ENCODE results near the gene SNX7. TPM values are rescaled to one million over a fixed set of nuclear protein-coding genes. Genes with fewer than 3 reads are reported as not detected.

SNX7 gene
- 55.8 and 63.5 TPM in 2 replicates for total RNA-seq (2014; rRNA removed; shearing (Covaris generic))

GRCh38 chr1:98661544-98662355, at the start of gene SNX7:
Gene SNX7, plus strand, starts transcription at chr1:98661721. Its CDS starts 11 bp downstream, at chr1:98661732.
- DNase-seq (ENCODE audit: low spot score): peak; percentile 60

- no peak for DNase-seq (ENCODE audit: low spot score)
Measured at GRCh38 chr1:98637316-98637715, 24.2 kb upstream of the SNX7 start.

GRCh38 chr1:98638185-98638584, 23.3 kb upstream of the SNX7 start:
- no peak for DNase-seq (ENCODE audit: low spot score)

- DNase-seq (ENCODE audit: low spot score): no peak
Measured at GRCh38 chr1:98644510-98644909, 17.0 kb upstream of the SNX7 start.

- DNase-seq (ENCODE audit: low spot score): no peak
Measured at GRCh38 chr1:98651116-98651632, 10.3 kb upstream of the SNX7 start.

GRCh38 chr1:98653123-98653522, 8.4 kb upstream of the SNX7 start:
- no peak for DNase-seq (ENCODE audit: low spot score)

GRCh38 chr1:98659879-98660278, 1.6 kb upstream of the SNX7 start:
- DNase-seq (ENCODE audit: low spot score): no peak

GRCh38 chr1:98660940-98661543, 479 bp upstream of the SNX7 start:
- no peak for DNase-seq (ENCODE audit: low spot score)

- no peak for DNase-seq (ENCODE audit: low spot score)
Measured at GRCh38 chr1:98662356-98662670, 792 bp downstream of the SNX7 start.

- DNase-seq (ENCODE audit: low spot score): no peak
Measured at GRCh38 chr1:98668733-98669132, 7.2 kb downstream of the SNX7 start.

GRCh38 chr1:98669355-98670296, 8.1 kb downstream of the SNX7 start:
- no peak for DNase-seq (ENCODE audit: low spot score)

- no peak for DNase-seq (ENCODE audit: low spot score)
Measured at GRCh38 chr1:98672189-98672588, 10.7 kb downstream of the SNX7 start.

- peak; percentile 24 for DNase-seq (ENCODE audit: low spot score)
Measured at GRCh38 chr1:98674075-98674781, 12.7 kb downstream of the SNX7 start.

GRCh38 chr1:98675282-98675681, 13.8 kb downstream of the SNX7 start:
- no peak for DNase-seq (ENCODE audit: low spot score)

- DNase-seq (ENCODE audit: low spot score): peak; percentile 85
Measured at GRCh38 chr1:98677288-98677687, 15.8 kb downstream of the SNX7 start.

- no peak for DNase-seq (ENCODE audit: low spot score)
Measured at GRCh38 chr1:98681812-98682211, 20.3 kb downstream of the SNX7 start.

- no peak for DNase-seq (ENCODE audit: low spot score)
Measured at GRCh38 chr1:98688110-98688739, 26.7 kb downstream of the SNX7 start.

GRCh38 chr1:98690576-98690975, 29.1 kb downstream of the SNX7 start:
- no peak for DNase-seq (ENCODE audit: low spot score)

GRCh38 chr1:98692482-98692881, 31.0 kb downstream of the SNX7 start:
- no peak for DNase-seq (ENCODE audit: low spot score)

GRCh38 chr1:98693385-98693784, 31.9 kb downstream of the SNX7 start:
- no peak for DNase-seq (ENCODE audit: low spot score)

GRCh38 chr1:98696077-98696476, 34.6 kb downstream of the SNX7 start:
- DNase-seq (ENCODE audit: low spot score): no peak

All from H4 (cell line).